Naive thymus-derived CD4-positive, alpha-beta T cell (primary cell): ENCODE measurements around the gene API5. TPM values are rescaled to one million over a fixed set of nuclear protein-coding genes. Genes with fewer than 3 reads are reported as not detected.

Experiments used
- ATAC-seq: fragments of 150-1000 bp; cut with Tn5 transposase; 2 replicates; pipeline ENCODE4 v1.10.0; 2021; ENCODE audit warnings: mild to moderate bottlenecking, moderate library complexity
- CTCF ChIA-PET: fragments of 350-600 bp; sonication (Branson Sonifier 250); formaldehyde crosslinking; loops from one replicate; lab custom pipeline; 2021; ENCODE audit warnings: antibody characterized with exemption; lab: Charles Lee
- POLR2A ChIA-PET: fragments of 350-600 bp; sonication (Branson Sonifier 250); formaldehyde crosslinking; loops from one replicate; lab custom pipeline; 2021; ENCODE audit warnings: antibody characterized with exemption, inconsistent platforms; lab: Charles Lee
- DNase-seq, 9 donors: peaks; one replicate each; pipeline versions ENCODE4 v3.0.0 to v3.0.0-alpha.2; 2020 to 2022; ENCODE audit warnings: mixed read lengths in 1 of 9
- H3K27ac ChIP-seq: one replicate; pipeline ENCODE4 v1.7.0; 2013; ENCODE audit warnings: mild to moderate bottlenecking, low read depth, low read length, moderate library complexity
- H3K27me3 ChIP-seq, 2 donors: one replicate each; pipeline ENCODE4 v1.7.0; 2013; ENCODE audit warnings: low read length in 2 of 2, mild to moderate bottlenecking in 2 of 2, moderate library complexity in 2 of 2; ENCODE audit not compliant: control insufficient read depth in 2 of 2, insufficient read depth in 2 of 2
- H3K36me3 ChIP-seq, 3 experiments: 1 replicate in 2 of 3; 2 replicates in 1 of 3; pipeline ENCODE4 v1.7.0; 2013; ENCODE audit warnings: low read length in 3 of 3, mild to moderate bottlenecking in 3 of 3, moderate library complexity in 1 of 3; ENCODE audit not compliant: insufficient read depth in 3 of 3, control insufficient read depth in 2 of 3
- H3K4me1 ChIP-seq, 2 donors: one replicate each; pipeline ENCODE4 v1.7.0; 2013; ENCODE audit warnings: low read length in 2 of 2, mild to moderate bottlenecking in 2 of 2, moderate library complexity in 1 of 2; ENCODE audit not compliant: control insufficient read depth in 2 of 2, insufficient read depth in 2 of 2
- H3K4me3 ChIP-seq: 2 replicates; pipeline ENCODE4 v1.7.0; 2013; ENCODE audit warnings: mild to moderate bottlenecking, low read length
- H3K9me3 ChIP-seq, 3 experiments: 1 replicate in 2 of 3; 2 replicates in 1 of 3; pipeline ENCODE4 v1.7.0; 2013; ENCODE audit warnings: low read length in 3 of 3; ENCODE audit not compliant: control insufficient read depth in 2 of 3
- H3K27ac Mint-ChIP-seq, 9 donors: one replicate each; pipeline ENCODE4 v1.8.0; 2020 to 2022; ENCODE audit warnings: mixed read lengths in 9 of 9, mild to moderate bottlenecking in 8 of 9, moderate library complexity in 5 of 9, inconsistent platforms in 2 of 9
- H3K27me3 Mint-ChIP-seq, 5 donors: one replicate each; pipeline ENCODE4 v1.8.0; 2021 to 2022; ENCODE audit warnings: mixed read lengths in 5 of 5, mild to moderate bottlenecking in 1 of 5
- H3K36me3 Mint-ChIP-seq, 5 donors: one replicate each; pipeline ENCODE4 v1.8.0; 2020 to 2022; ENCODE audit warnings: mixed read lengths in 5 of 5, mild to moderate bottlenecking in 3 of 5, inconsistent platforms in 1 of 5
- H3K4me1 Mint-ChIP-seq, 7 donors: one replicate each; pipeline ENCODE4 v1.8.0; 2020 to 2022; ENCODE audit warnings: mixed read lengths in 7 of 7, mild to moderate bottlenecking in 3 of 7, inconsistent platforms in 1 of 7
- H3K4me3 Mint-ChIP-seq, 10 donors: one replicate each; pipeline ENCODE4 v1.8.0; 2020 to 2022; ENCODE audit warnings: mild to moderate bottlenecking in 10 of 10, mixed read lengths in 10 of 10, moderate library complexity in 6 of 10, inconsistent platforms in 2 of 10
- H3K9me3 Mint-ChIP-seq, 11 donors: one replicate each; pipeline ENCODE4 v1.8.0; 2020 to 2022; ENCODE audit warnings: mixed read lengths in 11 of 11, mild to moderate bottlenecking in 4 of 11, inconsistent platforms in 1 of 11, moderate library complexity in 1 of 11
- intact Hi-C, 2 donors: fragments of 100-400 bp; cut with micrococcal nuclease; formaldehyde crosslinking; loops; one replicate each; pipeline ENCODE4 v1.15.1; 2023
- polyA plus RNA-seq, 2 donors: library from polyadenylated mRNA; unstranded; fragments of 300-500 nt; fragmentation: Illumina TruSeq; gene quantifications; one replicate each; pipeline ENCODE4 v1.2.3, GENCODE V29; 2021
- total RNA-seq, 6 experiments: library from RNA in 5 of 6; stranded (reverse) in 5 of 6; gene quantifications; 1 replicate in 5 of 6; 2 replicates in 1 of 6; pipeline ENCODE4 v1.2.3 and lab custom pipeline; 2021 to 2026

API5 gene
- total and polyA plus RNA-seq, 7 experiments from 2014 or later, result 59.8 to 138 (median 95.4) TPM

GRCh38 chr11:43367382-43368178, 55.8 kb downstream of the API5 start:
- Histone ChIP-seq H3K4me3 (no peak overlapping the region), H3K36me3 (peaks cover 0 to 16% (median 6%) of the 10 kb centered on the region in 3 experiments), H3K27me3 (no peaks in the 10 kb centered on the region), H3K9me3 (no peaks in the 10 kb centered on the region), H3K4me1 (peaks cover 0 to 9% of the 10 kb centered on the region in 2 donors), H3K27ac (no peak overlapping the region)
- ChIA-PET CTCF (no interaction called here), POLR2A (interaction anchor here (1.0 kb wide), 1 partner anchor 9 kb away, joined by 3 read pairs; the partner anchor contains the start of gene TTC17)
- Mint-ChIP-seq H3K27me3 (no peaks in the 10 kb centered on the region), H3K4me3 (no peak overlapping the region), H3K27ac (peak overlapping the region in 3 of 9 donors; percentile 2 to 28 (median 3)), H3K9me3 (no peaks in the 10 kb centered on the region), H3K36me3 (peaks cover 0 to 36% (median 18%) of the 10 kb centered on the region in 5 donors), H3K4me1 (peaks cover 31 to 73% (median 60%) of the 10 kb centered on the region in 7 donors)
- ATAC-seq, result no peak
- intact Hi-C loops, result no loop called here
- no peak for DNase-seq

- Histone ChIP-seq H3K36me3 (peaks cover 0 to 12% (median 10%) of the 10 kb centered on the region in 3 experiments), H3K27me3 (no peaks in the 10 kb centered on the region), H3K9me3 (no peaks in the 10 kb centered on the region), H3K4me3 (no peak overlapping the region), H3K27ac (no peak overlapping the region), H3K4me1 (no peaks in the 10 kb centered on the region)
- intact Hi-C loops, result no loop called here
- Mint-ChIP-seq H3K4me1 (peaks cover 7 to 42% (median 31%) of the 10 kb centered on the region in 7 donors), H3K4me3 (no peak overlapping the region), H3K27me3 (no peaks in the 10 kb centered on the region), H3K27ac (no peak overlapping the region), H3K36me3 (peaks cover 0 to 40% (median 4%) of the 10 kb centered on the region in 5 donors), H3K9me3 (no peaks in the 10 kb centered on the region)
- CTCF ChIA-PET, result no interaction called here
- ATAC-seq (no peak), DNase-seq (no peak)
- POLR2A ChIA-PET, result no interaction called here
Measured at GRCh38 chr11:43376065-43376464, 64.3 kb downstream of the API5 start.

DNA sequence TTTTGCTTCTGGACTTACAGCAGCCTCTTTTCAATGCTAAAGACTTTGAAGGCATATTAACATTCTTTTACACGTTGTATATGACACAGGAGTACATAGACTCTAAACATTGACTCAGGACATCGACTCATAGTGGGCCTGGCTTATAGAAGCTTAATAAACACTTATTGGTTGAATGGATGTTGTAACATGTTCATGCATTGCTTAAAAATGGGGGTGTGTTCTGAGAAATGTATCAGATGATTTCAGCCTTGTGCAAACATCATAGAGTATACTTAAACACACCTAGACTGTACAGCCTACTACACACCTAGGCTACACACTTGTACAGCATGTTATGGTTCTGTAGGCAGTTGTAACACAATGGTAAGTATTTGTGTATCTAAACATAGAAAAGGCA, 64.8 kb downstream of the API5 start:
- no peak for DNase-seq
- ChIA-PET POLR2A (no interaction called here), CTCF (no interaction called here)
- intact Hi-C loops, result no loop called here
- Histone ChIP-seq H3K4me1 (no peaks in the 10 kb centered on the region), H3K36me3 (peaks cover 3 to 11% (median 10%) of the 10 kb centered on the region in 3 experiments), H3K9me3 (no peaks in the 10 kb centered on the region), H3K27me3 (no peaks in the 10 kb centered on the region), H3K27ac (no peak overlapping the region), H3K4me3 (no peak overlapping the region)
- H3K4me1 Mint-ChIP-seq, result peaks cover 7 to 37% (median 28%) of the 10 kb centered on the region in 7 donors
- no peaks in the 10 kb centered on the region for H3K27me3 Mint-ChIP-seq
- ATAC-seq, result no peak
- H3K9me3 Mint-ChIP-seq, result no peaks in the 10 kb centered on the region
- H3K27ac Mint-ChIP-seq, result no peak overlapping the region
- H3K4me3 Mint-ChIP-seq, result no peak overlapping the region
- peaks cover 0 to 37% (median 5%) of the 10 kb centered on the region in 5 donors for H3K36me3 Mint-ChIP-seq

DNA sequence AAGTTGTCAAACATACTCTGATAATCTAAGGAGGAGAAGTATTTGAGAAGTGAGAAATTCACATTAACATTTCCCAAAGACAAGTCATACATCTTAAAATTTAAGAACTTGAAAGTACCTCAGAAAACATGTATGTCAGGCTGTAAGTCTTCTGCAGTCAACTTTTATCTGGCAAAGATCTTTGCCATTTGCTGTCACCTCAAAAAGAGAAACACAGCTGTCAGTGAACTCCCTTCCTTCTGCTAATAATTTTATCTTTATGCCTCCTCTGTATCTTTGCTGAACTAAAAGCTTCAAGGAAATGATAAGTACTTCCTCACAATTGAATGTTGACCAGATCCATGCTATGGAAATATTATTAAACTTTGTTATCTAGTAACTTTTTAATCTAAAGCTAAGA, 65.6 kb downstream of the API5 start:
- Histone ChIP-seq H3K27me3 (no peaks in the 10 kb centered on the region), H3K4me1 (no peaks in the 10 kb centered on the region), H3K27ac (no peak overlapping the region), H3K36me3 (peaks cover 6 to 12% (median 11%) of the 10 kb centered on the region in 3 experiments), H3K9me3 (no peaks in the 10 kb centered on the region), H3K4me3 (no peak overlapping the region)
- ATAC-seq (no peak), DNase-seq (no peak)
- no peaks in the 10 kb centered on the region for H3K9me3 Mint-ChIP-seq
- CTCF ChIA-PET, result no interaction called here
- H3K4me1 Mint-ChIP-seq, result peaks cover 10 to 39% (median 26%) of the 10 kb centered on the region in 7 donors
- POLR2A ChIA-PET, result no interaction called here
- H3K36me3 Mint-ChIP-seq, result peaks cover 0 to 39% (median 7%) of the 10 kb centered on the region in 5 donors
- H3K4me3 Mint-ChIP-seq, result no peak overlapping the region
- H3K27me3 Mint-ChIP-seq, result no peaks in the 10 kb centered on the region
- intact Hi-C loops, result no loop called here
- no peak overlapping the region for H3K27ac Mint-ChIP-seq

GRCh38 chr11:43378897-43379296, 67.1 kb downstream of the API5 start:
- CTCF ChIA-PET, result no interaction called here
- H3K9me3 Mint-ChIP-seq, result no peaks in the 10 kb centered on the region

DNA sequence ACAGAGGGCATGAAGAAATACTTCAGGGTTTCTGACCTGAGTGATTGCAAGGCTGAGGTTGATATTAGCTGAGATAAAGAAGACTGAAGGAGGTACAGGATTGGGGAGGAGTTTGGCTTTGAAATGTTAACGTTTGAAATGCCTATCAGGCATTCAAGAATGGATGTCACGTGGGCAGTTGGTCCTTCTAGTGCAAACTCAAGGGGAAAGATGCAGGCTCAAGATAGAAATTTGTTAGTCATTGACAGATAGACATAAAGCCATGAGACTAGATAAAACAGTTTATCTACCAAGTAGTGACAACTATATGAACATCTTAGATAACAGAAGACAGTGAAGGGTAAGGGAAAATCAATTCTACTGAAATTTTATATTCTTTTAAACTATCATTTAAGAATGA, 70.0 kb downstream of the API5 start:
- peaks cover 7 to 19% (median 14%) of the 10 kb centered on the region in 7 donors for H3K4me1 Mint-ChIP-seq
- intact Hi-C loops, result no loop called here

More at GRCh38 chr11:43378897-43379296, 67.1 kb downstream of the API5 start:
- intact Hi-C loops, result no loop called here
- Histone ChIP-seq H3K4me1 (no peaks in the 10 kb centered on the region), H3K4me3 (no peak overlapping the region), H3K27me3 (no peaks in the 10 kb centered on the region), H3K36me3 (peaks cover 6 to 12% (median 6%) of the 10 kb centered on the region in 3 experiments), H3K27ac (no peak overlapping the region), H3K9me3 (no peaks in the 10 kb centered on the region)
- DNase-seq (no peak), ATAC-seq (no peak)
- Mint-ChIP-seq H3K4me1 (peaks cover 10 to 34% (median 26%) of the 10 kb centered on the region in 7 donors), H3K27ac (no peak overlapping the region), H3K27me3 (no peaks in the 10 kb centered on the region), H3K4me3 (no peak overlapping the region), H3K36me3 (peaks cover 0 to 32% (median 7%) of the 10 kb centered on the region in 5 donors)
- POLR2A ChIA-PET, result no interaction called here

More for the DNA sequence above, 70.0 kb downstream of the API5 start:
- H3K4me3 Mint-ChIP-seq, result no peak overlapping the region
- H3K4me3 ChIP-seq, result no peak overlapping the region
- H3K36me3 Mint-ChIP-seq, result peaks cover 0 to 32% (median 14%) of the 10 kb centered on the region in 5 donors
- no peaks in the 10 kb centered on the region for H3K4me1 ChIP-seq
- H3K27ac ChIP-seq, result no peak overlapping the region
- no peaks in the 10 kb centered on the region for H3K27me3 Mint-ChIP-seq
- no peak overlapping the region for H3K27ac Mint-ChIP-seq
- no peaks in the 10 kb centered on the region for H3K27me3 ChIP-seq
- peaks cover 5 to 14% (median 6%) of the 10 kb centered on the region in 3 experiments for H3K36me3 ChIP-seq
- ATAC-seq (no peak), DNase-seq (no peak)
- ChIA-PET POLR2A (interaction anchor here (0.6 kb wide), 1 partner anchor 23 kb away, joined by 3 read pairs; the partner anchor contains the start of gene TTC17), CTCF (no interaction called here)
- H3K9me3 ChIP-seq, result no peaks in the 10 kb centered on the region
- no peaks in the 10 kb centered on the region for H3K9me3 Mint-ChIP-seq
